Astrocyte of the spinal cord (primary cell): ENCODE data around the gene ARID4B.
"Not testable (repeated sequence)": the region's sequence is repeated elsewhere in the genome, so short reads cannot be mapped to it uniquely, and the experiment has no call there.

Source experiments
- DNase-seq: peaks from one replicate; pipeline ENCODE4 v3.0.0; 2011; ENCODE audit warnings: low read depth, low spot score
- H3K4me3 ChIP-seq: 2 replicates; pipeline ENCODE4 v1.5.1; 2011; ENCODE audit warnings: low read depth, mild to moderate bottlenecking, low read length, moderate library complexity
- in situ Hi-C: cut with HindIII; loops from 2 replicates; pipeline ENCODE4 v1.10.0; 2017; ENCODE audit warnings: low sequenced_read_pairs
- TF ChIP-seq, protein P1 (sequence below): IDR thresholded peaks from 2 replicates; pipeline ENCODE4 v1.5.1; 2012; ENCODE audit warnings: low read depth, mild to moderate bottlenecking, low read length, inconsistent platforms

ARID4B gene

DNA sequence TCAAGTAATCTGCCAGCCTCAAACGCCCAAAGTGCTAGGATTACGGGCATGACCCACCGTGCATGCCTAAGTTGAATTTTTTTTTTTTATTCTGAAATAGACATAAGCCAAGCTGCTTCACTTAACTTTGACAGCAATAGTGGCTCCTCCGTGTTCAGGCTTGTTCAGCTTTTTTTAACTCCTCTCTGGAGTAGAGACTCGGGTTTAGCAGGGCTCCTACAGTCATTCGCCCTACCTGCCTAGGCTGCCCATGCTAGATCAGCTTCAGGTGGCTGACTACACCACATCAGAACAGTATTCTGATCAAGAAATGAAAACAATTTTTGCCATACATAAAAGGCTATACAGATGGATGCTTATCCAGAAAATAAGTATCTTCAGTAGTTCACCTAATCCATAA is 14.7 kb downstream of the ARID4B start:
- in situ Hi-C loops, result no loop called here
- no peak for DNase-seq
- TF ChIP-seq, protein P1, sequence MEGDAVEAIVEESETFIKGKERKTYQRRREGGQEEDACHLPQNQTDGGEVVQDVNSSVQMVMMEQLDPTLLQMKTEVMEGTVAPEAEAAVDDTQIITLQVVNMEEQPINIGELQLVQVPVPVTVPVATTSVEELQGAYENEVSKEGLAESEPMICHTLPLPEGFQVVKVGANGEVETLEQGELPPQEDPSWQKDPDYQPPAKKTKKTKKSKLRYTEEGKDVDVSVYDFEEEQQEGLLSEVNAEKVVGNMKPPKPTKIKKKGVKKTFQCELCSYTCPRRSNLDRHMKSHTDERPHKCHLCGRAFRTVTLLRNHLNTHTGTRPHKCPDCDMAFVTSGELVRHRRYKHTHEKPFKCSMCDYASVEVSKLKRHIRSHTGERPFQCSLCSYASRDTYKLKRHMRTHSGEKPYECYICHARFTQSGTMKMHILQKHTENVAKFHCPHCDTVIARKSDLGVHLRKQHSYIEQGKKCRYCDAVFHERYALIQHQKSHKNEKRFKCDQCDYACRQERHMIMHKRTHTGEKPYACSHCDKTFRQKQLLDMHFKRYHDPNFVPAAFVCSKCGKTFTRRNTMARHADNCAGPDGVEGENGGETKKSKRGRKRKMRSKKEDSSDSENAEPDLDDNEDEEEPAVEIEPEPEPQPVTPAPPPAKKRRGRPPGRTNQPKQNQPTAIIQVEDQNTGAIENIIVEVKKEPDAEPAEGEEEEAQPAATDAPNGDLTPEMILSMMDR, result no peak

DNA sequence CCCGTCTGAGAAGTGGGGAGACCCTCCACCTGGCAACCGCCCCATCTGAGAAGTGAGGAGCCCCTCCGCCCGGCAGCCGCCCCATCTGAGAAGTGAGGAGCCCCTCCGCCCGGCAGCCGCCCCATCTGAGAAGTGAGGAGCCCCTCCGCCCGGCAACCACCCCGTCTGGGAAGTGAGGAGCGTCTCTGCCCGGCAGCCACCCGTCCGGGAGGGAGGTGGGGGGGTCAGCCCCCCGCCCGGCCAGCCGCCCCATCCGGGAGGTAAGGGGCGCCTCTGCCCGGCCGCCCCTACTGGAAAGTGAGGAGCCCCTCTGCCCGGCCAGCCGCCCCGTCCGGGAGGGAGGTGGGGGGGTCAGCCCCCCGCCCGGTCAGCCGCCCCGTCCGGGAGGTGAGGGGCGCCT is 18.8 kb downstream of the ARID4B start:
- H3K4me3 ChIP-seq, in situ Hi-C loops, DNase-seq: not testable (repeated sequence)

More for the DNA sequence above, 14.7 kb downstream of the ARID4B start:
- H3K4me3 ChIP-seq, result no peak overlapping the region

DNA sequence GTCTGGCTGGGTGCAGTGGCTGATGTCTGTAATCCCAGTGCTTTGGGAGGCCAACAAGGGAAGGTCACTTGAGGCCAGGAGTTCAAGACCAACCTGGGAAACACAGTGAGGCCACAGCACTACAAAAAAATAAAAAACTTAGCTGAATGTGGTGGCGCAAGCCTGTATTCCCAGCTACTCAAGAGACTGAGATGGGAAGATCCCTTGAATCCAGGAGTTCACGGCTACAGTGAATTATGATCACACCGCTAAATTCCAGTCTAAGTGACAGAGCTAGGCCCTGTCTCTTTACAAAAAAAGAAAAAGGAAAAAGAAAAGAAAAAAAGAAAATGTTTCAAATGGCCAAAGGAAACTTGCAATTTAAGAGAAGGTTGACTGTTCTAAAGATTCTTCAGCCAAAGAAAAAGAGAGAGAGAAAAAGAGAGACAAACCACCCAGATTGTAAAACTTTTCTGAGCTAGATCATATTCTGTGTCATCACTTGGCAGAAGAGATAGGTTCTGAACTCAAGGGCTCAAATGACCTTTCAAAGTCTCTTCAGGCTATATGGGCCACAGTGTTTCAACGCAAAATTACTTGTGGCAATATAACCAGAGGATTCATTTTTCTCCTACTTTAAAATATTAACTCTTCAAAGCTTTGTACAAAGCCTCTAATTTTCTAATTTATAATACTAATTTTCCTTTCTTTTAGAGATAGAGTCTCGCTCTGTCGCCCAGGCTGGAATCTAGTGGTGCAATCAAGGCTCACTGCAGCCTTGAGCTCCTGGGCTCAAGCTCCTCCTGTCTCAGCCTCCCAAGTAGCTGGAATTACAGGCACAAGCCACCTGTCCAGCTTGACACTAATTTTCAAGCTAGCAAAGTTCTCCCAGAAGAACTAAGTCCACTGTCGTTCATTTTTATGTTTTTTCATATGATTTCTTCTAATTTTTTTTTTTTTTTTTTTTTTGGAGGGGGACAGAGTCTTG is 20.5 kb downstream of the ARID4B start:
- DNase-seq, result no peak
- in situ Hi-C loops, result no loop called here
- no peak overlapping the region for H3K4me3 ChIP-seq
- TF ChIP-seq, protein P1, result no peak

DNA sequence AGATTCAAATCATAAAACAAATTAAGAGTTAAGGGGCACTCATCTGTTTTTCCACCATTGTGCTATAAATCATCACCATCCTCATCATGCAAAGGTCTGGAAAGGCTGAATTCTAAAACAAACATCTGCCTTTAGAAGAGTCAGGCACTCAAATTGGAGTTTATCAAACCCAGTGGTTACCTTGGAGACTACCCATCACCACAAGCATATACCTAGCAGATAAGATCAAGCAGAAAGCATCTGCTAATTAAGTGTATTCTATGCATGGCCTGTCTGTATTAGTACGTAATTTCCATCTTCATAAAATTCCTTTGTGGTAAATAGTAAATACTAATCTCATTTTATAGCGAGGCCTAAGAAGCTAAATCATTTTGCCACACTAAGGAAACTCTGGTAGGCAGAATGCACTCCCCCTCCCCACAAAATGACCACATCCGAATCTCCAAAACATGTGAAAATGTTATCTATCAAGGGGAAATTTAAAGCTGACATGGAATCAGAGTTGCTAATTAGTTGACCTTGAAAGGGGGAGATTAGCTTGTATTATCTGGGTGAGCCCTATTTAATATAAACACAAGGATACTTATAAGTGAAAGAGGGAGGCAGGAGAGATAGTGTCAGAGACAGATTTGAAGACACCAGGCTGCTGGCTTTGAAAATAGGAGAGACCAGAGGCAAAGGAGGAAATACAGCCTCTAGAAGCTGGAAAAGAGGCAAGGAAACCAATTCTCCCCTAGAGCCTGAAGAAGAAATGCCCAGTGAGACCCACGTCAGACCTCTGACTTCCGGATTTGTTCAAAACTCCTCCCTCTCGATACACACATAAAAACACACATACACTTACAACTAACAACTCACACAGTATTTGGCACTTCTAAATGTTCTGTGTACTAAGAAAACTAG is 23.2 kb downstream of the ARID4B start:
- in situ Hi-C loops, result no loop called here
- DNase-seq, result no peak
- no peak overlapping the region for H3K4me3 ChIP-seq
- TF ChIP-seq, protein P1, result no peak

DNA sequence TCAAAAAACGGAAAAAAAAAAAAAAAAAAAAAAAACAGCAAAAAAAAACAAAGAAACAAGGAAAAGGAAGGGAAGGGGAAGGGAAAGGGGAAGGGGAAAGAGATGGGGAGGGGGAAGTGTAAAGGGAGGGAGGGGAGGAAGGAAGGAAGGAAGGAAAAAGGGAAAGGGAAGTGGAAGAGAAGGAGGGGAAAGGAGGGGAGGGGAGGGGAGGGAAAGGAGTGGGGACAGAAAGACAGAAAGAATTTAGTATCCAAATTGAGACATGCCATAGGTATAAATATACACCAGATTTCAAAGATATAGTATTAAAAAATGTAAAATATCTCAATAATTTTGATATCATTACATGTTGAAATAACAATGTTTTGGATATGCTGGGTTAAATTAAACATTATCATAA is 25.8 kb downstream of the ARID4B start:
- TF ChIP-seq, protein P1, result no peak
- no peak overlapping the region for H3K4me3 ChIP-seq
- no peak for DNase-seq
- in situ Hi-C loops, result no loop called here

DNA sequence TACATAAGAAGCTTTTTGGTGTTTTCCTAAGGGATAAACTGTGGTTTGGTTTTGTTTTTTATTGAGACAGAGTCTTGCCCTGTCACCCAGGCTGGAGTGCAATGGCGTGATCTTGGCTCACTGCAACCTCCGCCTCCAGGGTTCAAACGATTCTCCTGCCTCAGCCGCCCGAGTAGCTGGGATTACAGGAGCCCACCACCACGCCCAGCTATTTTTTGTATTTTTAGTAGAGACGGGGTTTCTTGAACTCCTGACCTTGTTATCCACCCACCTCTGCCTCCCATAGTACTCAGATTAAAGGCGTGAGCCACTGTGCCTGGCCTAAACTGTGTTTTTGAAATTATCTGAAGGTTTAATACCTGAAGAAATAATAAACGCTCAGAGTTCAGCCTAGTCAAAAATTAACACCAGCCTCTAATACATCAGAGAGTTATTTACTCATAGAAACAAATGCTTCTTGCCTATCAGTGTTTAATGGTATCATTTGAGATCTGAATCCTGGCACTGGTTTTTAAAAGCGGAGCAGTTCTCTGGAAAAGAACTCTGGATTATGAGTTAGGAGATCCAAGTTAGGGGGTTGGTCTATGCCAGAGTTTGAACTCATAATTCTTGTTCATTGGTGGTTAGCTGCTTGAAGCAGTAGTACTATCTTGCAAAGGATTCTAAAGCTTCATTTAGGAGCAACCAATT is 28.7 kb downstream of the ARID4B start:
- in situ Hi-C loops, result no loop called here
- no peak for DNase-seq
- no peak overlapping the region for H3K4me3 ChIP-seq
- TF ChIP-seq, protein P1, result no peak
